Measurements from ENCODE around the gene GIGYF2.

GIGYF2 gene

GRCh38 chr2:232761301-232761907, 64.3 kb downstream of the GIGYF2 start:
- DNase-seq (ENCODE audit: low spot score): peak; percentile 62

DNA sequence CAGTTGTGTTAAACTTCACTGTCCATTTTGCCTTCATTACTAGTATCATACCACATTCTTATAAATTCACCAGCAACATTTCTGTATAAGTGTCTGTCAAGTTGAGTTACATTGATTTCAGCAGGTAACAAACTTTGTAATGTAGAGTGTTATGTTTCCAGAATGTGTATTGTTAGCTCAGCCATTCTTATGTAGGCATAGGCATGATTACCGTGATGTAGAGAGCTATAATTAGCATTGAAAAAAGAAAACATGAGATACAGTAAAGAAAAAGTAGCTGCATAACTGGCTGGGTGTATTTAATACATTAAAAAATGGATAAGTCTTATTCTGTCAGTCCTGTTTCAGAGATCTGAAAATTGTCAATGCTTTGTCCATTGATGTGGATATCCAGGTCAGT, 70.7 kb downstream of the GIGYF2 start:
- DNase-seq (ENCODE audit: low spot score): no peak

DNA sequence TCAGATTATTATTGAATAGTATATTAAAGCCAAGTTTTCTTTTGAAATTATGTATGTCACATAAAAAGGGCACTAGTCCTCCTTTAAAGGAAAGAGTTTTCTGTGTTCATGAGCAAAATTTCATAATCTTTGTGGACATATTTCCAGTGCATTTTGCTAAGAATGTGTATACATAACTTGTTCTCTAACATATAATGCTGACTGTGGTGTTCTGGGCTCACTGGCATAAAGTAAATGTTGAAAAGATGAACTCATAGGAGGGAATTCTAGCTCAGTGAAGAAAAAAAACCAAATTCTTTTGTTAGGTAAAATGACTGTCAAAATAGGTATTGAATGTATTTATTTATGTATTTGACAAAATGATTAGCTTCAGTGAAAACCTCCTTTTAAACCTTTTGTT, 73.1 kb downstream of the GIGYF2 start:
- no peak for DNase-seq (ENCODE audit: low spot score)

GRCh38 chr2:232771870-232772269, 74.7 kb downstream of the GIGYF2 start:
- no peak for DNase-seq (ENCODE audit: low spot score)

DNA sequence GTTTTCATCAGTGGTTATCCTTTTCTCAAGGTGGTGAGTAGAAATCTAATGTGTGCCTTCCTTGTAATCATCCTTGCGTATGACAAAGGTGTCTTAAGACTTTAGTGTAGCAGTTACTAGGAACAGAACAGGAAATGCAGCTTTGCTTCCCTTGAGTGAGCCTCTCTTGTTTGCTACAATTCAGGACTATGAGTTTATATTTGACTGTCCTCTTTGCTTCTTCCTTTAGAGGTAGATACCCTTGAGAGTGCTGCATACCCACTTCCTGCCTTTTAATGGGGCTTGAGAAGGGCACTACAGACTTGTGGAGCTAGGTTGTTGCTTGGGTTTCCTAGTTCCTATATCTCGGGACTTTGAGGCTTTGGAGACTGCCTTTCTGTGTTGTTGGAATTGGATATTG, 75.4 kb downstream of the GIGYF2 start:
- DNase-seq (ENCODE audit: low spot score): peak; percentile 37

- no peak for DNase-seq (ENCODE audit: low spot score)
Observed at GRCh38 chr2:232773815-232774214, 76.7 kb downstream of the GIGYF2 start.

DNA sequence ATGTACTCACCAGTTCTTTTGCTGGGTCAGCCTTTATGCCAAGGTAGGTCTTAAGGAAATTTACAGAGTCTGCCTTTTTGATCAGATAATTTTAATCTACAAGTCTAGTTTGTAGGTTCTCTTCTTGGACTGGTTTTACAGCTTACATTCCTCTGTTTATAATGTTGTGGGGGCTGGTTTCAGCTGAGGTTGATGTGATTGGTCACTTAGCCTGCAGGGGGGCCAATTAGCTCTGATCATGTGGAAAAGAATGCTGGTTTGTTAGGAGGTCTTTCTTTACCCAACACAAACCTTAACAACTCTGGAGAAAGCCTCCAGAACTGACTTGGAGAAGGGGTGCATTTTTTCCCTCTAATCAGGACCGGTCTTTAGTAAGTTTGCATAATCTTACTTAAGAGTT, 79.3 kb downstream of the GIGYF2 start, which contains the start of gene KCNJ13:
Gene KCNJ13 (minus strand): TSS at position 131 of the 400 bp plus-strand sequence. CDS start 5,203 bp downstream, outside the sequence.
- no peak for DNase-seq (ENCODE audit: low spot score)

- no peak for DNase-seq (ENCODE audit: low spot score)
Observed at GRCh38 chr2:232777276-232777675, 80.1 kb downstream of the GIGYF2 start.

DNA sequence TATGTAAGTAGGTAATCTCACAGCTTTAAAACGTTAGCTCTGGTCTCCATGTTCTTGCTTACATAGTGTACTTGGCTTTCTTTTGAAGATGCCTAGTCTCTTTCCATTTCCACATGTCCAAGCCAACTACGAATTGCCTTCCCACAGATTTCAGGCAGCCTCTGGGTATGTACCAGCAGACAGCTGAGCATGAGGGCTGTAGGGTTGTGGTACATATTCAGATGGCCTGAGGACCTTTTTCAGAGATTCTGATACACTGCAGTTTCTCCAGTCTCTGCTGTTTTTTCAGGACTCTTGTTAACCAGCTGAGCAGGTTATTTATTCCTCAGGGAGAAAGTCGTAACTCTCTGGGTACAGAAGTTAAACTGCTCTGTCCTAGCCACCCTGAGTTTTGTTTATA, 82.3 kb downstream of the GIGYF2 start:
- no peak for DNase-seq (ENCODE audit: low spot score)

GRCh38 chr2:232779934-232780333, 82.8 kb downstream of the GIGYF2 start:
- no peak for DNase-seq (ENCODE audit: low spot score)

DNA sequence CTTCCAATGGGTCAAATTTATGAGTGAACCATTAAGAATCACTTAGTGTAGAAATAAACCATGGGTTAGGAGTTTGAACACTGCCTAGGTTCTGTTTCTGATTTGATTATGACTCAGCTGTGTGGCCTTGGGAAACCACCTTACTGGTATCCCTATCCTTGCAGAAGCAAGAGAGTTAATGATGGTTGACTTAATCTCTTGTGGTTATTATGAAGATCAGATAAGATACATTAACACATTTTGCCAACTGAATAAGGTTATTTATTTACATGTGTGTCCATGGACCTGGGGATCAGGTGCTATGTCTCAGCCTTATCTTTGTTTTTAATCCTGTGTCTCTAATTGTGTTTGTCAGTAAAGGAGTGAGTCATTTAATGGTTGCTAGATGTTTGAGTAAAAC, 84.6 kb downstream of the GIGYF2 start:
- peak; percentile 66 for DNase-seq (ENCODE audit: low spot score)

GRCh38 chr2:232783278-232783677, 86.1 kb downstream of the GIGYF2 start:
- no peak for DNase-seq (ENCODE audit: low spot score)

GRCh38 chr2:232787806-232788205, 90.7 kb downstream of the GIGYF2 start:
- no peak for DNase-seq (ENCODE audit: low spot score)

- no peak for DNase-seq (ENCODE audit: low spot score)
Observed at GRCh38 chr2:232789082-232789481, 92.0 kb downstream of the GIGYF2 start.

DNA sequence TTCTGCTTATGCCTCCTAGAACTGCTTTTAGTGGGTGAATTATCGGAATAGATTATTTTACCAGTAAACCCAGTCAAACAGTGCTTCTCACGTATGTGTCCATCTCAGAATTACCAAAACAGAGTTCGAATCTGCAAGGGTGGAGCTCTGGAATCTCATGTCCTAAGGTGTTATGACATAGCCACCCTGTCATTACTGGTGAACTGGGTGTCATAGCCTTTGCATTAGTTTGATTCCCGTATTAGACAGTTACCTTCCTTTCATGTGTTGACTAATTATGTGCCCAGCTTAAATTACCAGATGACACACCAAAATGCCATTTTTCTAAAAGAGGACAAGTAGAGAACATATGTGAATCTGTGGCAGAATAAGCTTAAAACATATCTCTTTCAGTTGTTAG, 94.4 kb downstream of the GIGYF2 start:
- DNase-seq (ENCODE audit: low spot score): no peak

GRCh38 chr2:232793271-232793670, 96.1 kb downstream of the GIGYF2 start:
- no peak for DNase-seq (ENCODE audit: low spot score)

- no peak for DNase-seq (ENCODE audit: low spot score)
Observed at GRCh38 chr2:232794981-232795380, 97.8 kb downstream of the GIGYF2 start.

- no peak for DNase-seq (ENCODE audit: low spot score)
Observed at GRCh38 chr2:232795920-232796319, 98.8 kb downstream of the GIGYF2 start.

- no peak for DNase-seq (ENCODE audit: low spot score)
Observed at GRCh38 chr2:232798187-232798586, 101.1 kb downstream of the GIGYF2 start.

DNA sequence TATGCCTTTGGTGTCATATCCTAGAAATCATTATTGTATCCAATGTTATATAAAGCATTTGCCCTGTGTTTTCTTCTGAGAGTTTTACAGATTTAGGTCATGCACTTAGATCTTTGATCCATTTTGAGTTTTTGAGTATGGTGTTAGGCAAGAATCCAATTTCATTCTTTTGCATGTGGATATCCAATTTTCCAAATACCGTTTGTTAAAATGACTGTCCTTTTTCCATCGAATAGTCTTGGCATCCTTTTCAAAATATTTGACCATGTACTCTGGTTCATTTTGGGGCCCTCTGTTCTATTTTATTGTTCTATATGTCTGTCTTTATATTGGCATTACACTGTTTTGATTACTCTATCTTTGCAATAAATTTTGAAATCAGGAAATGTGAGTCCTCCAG, 103.0 kb downstream of the GIGYF2 start:
- no peak for DNase-seq (ENCODE audit: low spot score)

DNA sequence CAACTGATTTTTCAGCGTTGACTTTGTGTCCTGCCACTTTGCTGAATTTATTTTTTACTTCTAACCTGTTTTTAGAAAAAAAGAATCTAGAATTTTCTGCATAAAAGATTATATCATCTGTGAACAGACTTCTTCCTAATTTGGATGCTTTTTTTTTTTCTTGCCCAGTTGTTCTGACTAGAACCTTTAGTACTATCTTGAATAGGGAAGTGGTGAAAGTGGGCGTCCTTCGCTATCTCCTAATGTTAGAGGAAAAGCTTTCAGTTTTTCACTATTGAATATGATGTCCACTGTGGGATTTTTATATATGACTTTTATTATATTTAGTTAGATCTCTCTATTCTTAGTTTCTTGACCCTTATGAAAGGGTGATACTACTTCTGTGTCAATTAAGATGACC, 105.0 kb downstream of the GIGYF2 start:
- DNase-seq (ENCODE audit: low spot score): no peak

DNA sequence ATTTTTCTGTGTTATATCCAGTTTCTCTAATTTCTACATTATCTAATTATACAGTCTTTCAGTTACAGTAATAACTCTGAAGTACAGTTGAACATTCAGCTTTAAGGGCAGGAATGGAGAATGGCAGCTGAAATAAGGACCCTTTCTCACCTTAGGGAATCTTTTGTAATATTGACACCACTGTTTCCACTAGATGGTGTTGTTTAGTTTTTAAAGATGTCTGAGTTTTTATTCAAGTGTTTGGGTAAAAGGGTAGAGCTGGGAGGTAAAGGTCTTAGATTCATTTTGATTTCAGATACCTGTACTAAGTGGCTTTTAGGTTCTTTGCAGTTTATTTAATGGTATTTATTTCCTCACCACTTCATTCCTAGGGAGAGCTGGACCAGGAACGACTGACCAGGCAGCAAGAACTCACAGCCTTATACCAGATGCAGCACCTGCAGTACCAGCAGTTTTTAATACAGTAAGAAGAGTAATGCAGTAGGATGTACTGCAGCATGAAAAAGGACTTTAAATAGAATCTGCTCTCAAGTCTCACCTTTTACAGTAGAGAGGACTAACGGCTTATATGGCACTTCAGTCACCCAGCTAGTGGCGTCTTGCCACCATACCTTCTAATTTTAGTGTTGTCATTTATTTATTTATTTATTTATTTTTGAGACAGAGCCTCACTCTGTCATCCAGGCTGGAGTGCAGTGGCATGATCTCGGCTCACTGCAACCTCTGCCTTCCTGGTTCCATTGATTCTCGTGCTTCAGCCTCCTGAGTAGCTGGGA, 112.4 kb downstream of the GIGYF2 start:
- no peak for DNase-seq (ENCODE audit: low spot score)

DNA sequence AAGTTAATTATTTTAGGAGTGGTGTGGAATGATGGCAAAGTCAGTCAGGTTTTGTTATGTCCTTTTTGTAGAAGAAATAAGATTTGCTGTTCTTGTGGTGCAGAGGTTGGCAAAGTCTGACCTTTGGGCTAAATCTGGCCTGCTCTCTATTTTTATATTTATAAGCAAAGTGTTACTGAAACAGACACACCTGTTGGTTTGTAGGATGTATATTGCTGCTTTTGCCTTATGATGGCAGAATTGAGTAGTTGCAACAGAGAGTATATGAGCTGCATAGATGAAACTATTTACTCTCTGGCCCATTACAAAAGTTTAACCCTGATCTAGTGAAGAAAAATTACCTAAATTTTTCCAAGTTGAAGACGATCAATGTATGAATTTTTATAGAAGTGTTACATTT, 113.3 kb downstream of the GIGYF2 start:
- DNase-seq (ENCODE audit: low spot score): no peak

GRCh38 chr2:232815569-232815968, 118.4 kb downstream of the GIGYF2 start:
- no peak for DNase-seq (ENCODE audit: low spot score)

Data from CD4-positive, alpha-beta T cell treated with Interleukin-2 at 100 ng/mL for 4 hours (primary cell).